Panc1 (cell line): ENCODE results near the gene EMC8.

ENCODE experiments used
- POLR2AphosphoS5 ChIP-seq: IDR thresholded peaks from 2 replicates; pipeline ENCODE4 v1.6.1; 2012; ENCODE audit warnings: mild to moderate bottlenecking, low read depth, low read length, moderate library complexity
- TF ChIP-seq, protein P1 (sequence below): fragments of 450-650 bp; IDR thresholded peaks from 2 replicates; pipeline ENCODE4 v1.5.1; 2017; ENCODE audit warnings: mild to moderate bottlenecking

DNA sequence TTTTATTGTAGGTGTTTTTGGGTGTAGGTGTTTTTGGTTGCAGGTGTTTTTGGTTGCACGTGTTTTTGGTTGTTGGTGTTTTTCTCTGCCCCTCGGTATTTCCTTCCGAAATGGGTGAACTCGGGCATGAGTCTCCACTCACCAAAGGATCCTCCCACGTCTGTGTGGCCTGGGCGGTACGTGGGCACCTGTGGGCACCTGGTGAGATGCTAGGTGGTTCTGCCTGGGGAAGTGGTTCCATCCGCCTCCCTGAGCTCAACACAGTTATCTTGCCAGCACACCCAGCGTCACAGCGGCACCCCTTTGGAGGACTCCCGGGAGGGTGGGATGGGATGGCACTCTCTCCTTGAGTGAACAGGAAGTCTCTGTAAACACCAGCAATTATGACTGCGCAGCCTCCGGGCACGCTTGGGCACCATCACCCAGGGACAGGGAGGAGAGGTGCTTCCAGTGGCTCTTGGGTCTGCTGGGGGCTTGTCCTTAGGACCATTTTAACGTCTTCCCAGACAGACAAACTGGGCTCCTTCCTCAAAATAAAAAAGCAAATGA is 29.9 kb upstream of the EMC8 start:
- no peak for TF ChIP-seq POLR2AphosphoS5
- TF ChIP-seq, protein P1, sequence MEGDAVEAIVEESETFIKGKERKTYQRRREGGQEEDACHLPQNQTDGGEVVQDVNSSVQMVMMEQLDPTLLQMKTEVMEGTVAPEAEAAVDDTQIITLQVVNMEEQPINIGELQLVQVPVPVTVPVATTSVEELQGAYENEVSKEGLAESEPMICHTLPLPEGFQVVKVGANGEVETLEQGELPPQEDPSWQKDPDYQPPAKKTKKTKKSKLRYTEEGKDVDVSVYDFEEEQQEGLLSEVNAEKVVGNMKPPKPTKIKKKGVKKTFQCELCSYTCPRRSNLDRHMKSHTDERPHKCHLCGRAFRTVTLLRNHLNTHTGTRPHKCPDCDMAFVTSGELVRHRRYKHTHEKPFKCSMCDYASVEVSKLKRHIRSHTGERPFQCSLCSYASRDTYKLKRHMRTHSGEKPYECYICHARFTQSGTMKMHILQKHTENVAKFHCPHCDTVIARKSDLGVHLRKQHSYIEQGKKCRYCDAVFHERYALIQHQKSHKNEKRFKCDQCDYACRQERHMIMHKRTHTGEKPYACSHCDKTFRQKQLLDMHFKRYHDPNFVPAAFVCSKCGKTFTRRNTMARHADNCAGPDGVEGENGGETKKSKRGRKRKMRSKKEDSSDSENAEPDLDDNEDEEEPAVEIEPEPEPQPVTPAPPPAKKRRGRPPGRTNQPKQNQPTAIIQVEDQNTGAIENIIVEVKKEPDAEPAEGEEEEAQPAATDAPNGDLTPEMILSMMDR, result no peak
